Prostate gland (tissue), 2 donors: ENCODE data around the gene PAH.

Experiments
- POLR2A ChIP-seq: fragments of 450-650 bp; IDR thresholded peaks from one replicate; pipeline ENCODE4 v1.6.1; 2016; ENCODE audit warnings: antibody characterized with exemption, mild to moderate bottlenecking
- POLR2AphosphoS5 ChIP-seq: sonication (generic); formaldehyde crosslinking; IDR thresholded peaks from one replicate; pipeline ENCODE4 v1.6.1; 2017; ENCODE audit warnings: antibody characterized with exemption
- TF ChIP-seq, protein P1 (sequence below), 4 experiments: fragments of 200-600 bp in 2 of 4; fragments of 450-650 bp in 2 of 4; sonication (generic) in 2 of 4; IDR thresholded peaks; 1 replicate in 3 of 4; 2 replicates in 1 of 4; pipeline ENCODE4 v1.5.1; 2016 to 2019; ENCODE audit warnings: antibody characterized with exemption in 4 of 4, mild to moderate bottlenecking in 2 of 4, moderate library complexity in 2 of 4

- no peak for TF ChIP-seq POLR2A
- TF ChIP-seq, protein P1, sequence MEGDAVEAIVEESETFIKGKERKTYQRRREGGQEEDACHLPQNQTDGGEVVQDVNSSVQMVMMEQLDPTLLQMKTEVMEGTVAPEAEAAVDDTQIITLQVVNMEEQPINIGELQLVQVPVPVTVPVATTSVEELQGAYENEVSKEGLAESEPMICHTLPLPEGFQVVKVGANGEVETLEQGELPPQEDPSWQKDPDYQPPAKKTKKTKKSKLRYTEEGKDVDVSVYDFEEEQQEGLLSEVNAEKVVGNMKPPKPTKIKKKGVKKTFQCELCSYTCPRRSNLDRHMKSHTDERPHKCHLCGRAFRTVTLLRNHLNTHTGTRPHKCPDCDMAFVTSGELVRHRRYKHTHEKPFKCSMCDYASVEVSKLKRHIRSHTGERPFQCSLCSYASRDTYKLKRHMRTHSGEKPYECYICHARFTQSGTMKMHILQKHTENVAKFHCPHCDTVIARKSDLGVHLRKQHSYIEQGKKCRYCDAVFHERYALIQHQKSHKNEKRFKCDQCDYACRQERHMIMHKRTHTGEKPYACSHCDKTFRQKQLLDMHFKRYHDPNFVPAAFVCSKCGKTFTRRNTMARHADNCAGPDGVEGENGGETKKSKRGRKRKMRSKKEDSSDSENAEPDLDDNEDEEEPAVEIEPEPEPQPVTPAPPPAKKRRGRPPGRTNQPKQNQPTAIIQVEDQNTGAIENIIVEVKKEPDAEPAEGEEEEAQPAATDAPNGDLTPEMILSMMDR (IDR thresholded peaks at IDR 0.05) = no peak
- TF ChIP-seq POLR2AphosphoS5 = no peak
Measured at GRCh38 chr12:102927220-102927619, 10.2 kb upstream of the PAH start.
